HG03469 (cell line): ENCODE results near the gene ZBTB7B.

Experiments used
- ATAC-seq: cut with Tn5 transposase; IDR thresholded peaks from one replicate; pipeline ENCODE4 v1.9.1; 2021; ENCODE audit warnings: mild to moderate bottlenecking, moderate library complexity, moderate number of reproducible peaks; ENCODE audit not compliant: unreplicated experiment

Gene ZBTB7B

GRCh38 chr1:155052439-155053395 lies 50.1 kb downstream of the ZBTB7B start:
- ATAC-seq = no peak

DNA sequence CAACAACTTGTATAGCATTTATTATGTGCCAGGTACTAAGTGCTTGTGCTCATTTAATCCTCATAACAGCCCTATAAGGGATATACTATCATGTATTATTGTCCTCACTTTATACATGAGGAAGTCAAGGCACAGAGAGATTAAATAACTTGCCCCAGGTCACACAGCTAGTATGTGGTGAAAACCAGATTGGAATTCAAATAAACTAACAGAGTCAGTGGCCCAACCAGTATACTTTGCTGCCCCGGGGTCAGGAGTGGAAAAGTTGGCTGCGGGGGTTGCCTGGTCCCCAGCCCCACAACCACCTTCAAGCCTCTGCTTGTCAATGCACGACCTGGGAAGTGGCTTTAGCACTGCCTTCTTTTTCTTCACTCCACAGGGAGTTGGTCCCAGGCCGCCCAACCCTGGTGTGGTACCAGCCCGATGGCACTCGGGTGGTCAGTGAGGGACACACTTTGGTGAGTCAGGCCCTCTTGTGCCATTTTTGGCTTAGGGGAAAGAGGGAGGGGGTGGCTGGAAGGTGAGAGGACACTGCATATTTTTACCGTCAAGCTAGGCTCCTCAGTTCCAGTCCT lies 51.0 kb downstream of the ZBTB7B start:
- no peak for ATAC-seq

GRCh38 chr1:155057104-155057503 lies 54.5 kb downstream of the ZBTB7B start:
- ATAC-seq = no peak

DNA sequence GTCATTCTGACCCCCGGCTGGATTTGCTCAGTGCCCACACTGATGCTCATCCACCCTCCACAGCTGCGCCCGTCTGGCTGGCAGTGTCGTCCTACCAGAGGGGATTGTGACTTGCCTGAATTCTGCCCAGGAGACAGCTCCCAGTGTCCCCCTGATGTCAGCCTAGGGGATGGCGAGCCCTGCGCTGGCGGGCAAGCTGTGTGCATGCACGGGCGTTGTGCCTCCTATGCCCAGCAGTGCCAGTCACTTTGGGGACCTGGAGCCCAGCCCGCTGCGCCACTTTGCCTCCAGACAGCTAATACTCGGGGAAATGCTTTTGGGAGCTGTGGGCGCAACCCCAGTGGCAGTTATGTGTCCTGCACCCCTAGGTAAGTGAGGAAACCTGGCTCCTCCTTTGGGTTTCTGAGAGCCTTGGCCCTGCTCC lies 55.2 kb downstream of the ZBTB7B start:
- ATAC-seq = no peak

DNA sequence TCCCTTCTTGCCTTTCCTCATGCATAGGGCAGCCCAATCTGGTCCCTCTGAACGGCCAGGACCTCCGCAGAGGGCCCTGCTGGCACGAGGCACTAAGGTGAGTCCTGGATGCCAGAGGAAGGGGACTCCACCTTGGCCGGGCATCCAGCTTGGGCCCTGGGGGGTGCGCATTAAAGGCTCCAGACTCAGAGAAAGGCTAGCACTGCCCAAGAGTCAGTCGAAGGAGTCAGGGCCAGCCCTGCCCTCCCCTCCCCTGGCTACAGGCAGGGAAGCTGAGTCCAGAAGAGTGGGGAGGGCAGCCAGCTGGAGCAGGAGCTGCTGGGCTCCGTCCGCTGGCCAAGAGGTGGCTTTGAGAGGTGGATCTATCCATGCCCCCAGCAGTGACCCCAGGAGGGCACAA lies 58.1 kb downstream of the ZBTB7B start:
- no peak for ATAC-seq

GRCh38 chr1:155061381-155062150 lies 59.0 kb downstream of the ZBTB7B start:
- ATAC-seq = no peak

DNA sequence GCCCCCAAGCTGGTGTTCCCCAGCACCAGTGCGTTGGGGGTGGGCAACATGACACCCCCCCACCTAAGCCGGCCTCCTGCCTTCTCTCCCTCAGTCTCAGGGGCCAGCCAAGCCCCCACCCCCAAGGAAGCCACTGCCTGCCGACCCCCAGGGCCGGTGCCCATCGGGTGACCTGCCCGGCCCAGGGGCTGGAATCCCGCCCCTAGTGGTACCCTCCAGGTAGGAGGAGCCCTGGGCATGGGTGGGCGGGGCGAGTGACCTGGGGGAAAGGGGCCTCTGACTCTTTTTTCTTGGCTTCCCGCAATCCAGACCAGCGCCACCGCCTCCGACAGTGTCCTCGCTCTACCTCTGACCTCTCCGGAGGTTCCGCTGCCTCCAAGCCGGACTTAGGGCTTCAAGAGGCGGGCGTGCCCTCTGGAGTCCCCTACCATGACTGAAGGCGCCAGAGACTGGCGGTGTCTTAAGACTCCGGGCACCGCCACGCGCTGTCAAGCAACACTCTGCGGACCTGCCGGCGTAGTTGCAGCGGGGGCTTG lies 59.6 kb downstream of the ZBTB7B start:
- no peak for ATAC-seq

DNA sequence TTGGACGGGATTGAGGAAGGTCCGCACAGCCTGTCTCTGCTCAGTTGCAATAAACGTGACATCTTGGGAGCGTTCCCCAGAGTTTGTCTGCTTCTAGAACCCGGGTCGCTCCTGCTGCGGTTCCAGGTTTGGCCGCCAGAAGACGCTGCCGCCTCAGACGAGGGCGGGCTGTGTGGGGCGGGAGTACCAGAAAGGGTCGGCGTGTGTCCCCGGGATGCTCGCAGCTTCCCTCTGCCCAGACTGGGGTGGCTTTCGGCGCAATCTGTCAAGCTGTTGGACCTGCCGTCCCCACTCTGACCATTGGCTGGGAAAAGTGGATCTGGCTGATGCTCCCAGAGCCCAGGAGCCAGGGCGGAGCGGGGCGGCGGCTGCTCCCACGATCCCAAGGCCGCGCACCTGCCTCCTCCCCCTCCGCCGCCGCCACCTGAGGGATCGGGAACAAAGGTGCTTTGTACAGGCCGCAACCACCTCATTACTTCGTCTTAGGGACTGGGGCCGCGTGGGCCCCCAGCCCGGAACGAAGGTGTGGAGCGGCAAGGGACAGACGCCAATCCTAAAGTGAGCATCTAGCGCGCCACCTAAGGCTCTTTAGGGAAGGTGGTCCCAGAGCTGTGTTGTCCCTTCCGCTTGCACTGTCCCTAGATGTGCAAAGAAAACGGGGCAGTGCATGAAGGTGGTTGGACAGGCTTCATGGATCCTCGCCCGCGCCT lies 60.3 kb downstream of the ZBTB7B start:
- ATAC-seq = no peak

- ATAC-seq = peak; percentile 48
Measured at GRCh38 chr1:155063550-155064110, 61.0 kb downstream of the ZBTB7B start, which contains the start of gene EFNA4. Gene EFNA4, plus strand, starts transcription at chr1:155063740. Its CDS starts 84 bp downstream, at chr1:155063824.

DNA sequence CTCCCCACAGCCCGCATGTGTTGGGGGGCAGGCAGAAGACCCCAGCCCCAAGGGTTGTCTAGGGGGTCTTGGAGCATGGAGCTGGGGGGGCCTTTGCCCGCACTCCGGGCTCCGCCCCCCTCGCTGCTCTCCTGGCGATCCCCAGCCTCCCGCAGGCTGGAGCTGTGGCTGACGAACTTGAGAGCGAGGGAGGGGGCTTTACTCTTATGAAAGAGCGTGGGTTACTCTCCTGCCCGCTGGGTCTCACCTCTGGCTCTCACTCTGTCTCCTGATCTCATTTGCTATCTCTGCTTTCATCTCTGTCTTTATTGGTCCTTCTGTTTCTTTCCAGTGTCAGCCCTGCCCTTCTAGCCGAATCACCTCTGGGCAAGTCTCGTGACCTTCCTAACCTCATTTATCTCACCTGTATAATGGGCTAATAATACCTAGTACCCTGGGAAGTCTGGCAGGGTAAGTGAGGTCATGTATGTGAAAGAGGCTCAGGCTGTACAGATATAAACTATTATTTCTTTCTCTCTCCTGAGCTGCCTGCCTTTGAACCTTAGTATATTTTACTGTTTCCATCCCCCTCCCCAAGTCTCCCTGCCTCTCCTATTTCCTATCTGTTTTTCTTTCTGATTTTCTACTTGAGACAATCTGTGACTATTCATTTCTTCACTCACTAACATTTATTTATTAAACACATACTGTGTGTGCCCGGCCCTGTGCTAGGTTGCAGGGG lies 61.7 kb downstream of the ZBTB7B start:
- no peak for ATAC-seq

GRCh38 chr1:155064832-155065429 lies 62.3 kb downstream of the ZBTB7B start:
- no peak for ATAC-seq

GRCh38 chr1:155066777-155067176 lies 64.2 kb downstream of the ZBTB7B start:
- no peak for ATAC-seq
